ELR (cell line): ENCODE measurements around the gene PDLIM3.
A peak's percentile ranks its signal among the peaks of the same experiment; 100 is the strongest.
"Not testable (repeated sequence)": the region's sequence is repeated elsewhere in the genome, so short reads cannot be mapped to it uniquely, and the experiment has no call there.

Experiments used
- DNase-seq: peaks from one replicate; pipeline ENCODE4 v3.0.0-alpha.2; 2015; ENCODE audit warnings: low read depth

Gene PDLIM3

DNA sequence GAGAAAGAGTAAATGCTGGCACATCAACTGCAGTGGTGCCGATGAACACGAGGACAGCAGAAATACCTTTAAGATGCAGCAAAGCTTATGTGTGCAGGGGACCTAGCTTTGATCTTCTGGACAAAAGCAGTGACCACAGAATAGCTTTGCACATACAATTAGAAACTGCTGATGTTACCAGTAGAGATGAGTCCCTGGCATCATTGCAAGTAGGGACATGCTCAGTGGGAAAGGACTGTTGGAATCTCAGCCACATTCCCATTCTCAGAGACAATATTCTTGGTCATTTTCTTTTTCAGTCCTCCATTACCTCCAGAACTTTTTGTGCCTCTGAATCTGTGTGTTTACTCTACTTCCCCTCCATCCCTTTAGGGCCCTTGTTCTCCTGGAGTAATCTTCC lies 16.9 kb upstream of the PDLIM3 start:
- DNase-seq, result no peak

DNA sequence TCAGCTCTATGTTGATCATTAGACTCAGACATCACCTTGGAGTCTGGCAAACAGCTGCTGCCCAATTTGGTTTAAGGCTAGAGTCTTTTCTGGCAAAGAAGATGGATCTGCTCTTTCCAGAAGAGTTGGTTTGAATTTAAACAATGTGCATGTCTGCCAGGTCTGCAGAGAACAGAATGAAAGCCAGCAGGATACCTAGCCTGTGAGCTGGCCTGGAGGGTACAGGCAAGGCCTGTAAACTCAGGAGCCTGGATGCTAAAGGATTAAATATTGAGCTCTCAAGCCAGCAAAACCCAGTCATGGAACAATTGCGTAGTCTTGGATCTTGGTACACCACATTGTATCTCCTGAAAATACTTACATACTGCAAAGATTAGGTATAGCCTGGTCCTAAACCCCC lies 15.6 kb upstream of the PDLIM3 start:
- no peak for DNase-seq

DNA sequence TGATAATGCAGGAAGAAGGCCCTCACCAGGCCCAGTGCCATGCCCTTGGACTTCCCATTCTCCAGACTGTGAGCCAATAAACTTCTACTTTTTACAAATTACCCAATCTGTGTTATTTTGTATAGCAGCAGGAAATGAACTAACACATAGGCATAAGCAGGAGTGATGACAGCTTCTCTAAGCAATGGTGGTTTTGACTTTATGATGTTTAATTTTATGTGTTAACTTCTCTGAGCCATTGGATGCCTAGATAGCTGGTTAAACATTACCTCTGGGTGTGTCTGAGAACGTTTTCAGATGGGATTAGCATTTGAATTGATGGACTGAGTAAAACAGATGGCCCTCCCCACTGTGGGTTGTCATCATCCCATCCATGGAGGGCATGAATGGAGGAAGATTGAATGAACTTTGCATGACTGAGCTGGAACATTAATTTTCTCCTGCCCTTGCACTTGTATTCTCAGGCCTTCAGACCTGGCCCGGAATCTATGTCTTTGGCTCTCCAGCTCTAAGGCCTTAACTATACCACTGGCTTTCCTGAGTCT lies 13.9 kb upstream of the PDLIM3 start:
- DNase-seq, result no peak

GRCh38 chr4:185548587-185548986 lies 13.3 kb upstream of the PDLIM3 start:
- DNase-seq, result no peak

- DNase-seq, result no peak
Measured at GRCh38 chr4:185546335-185546734, 11.0 kb upstream of the PDLIM3 start.

- no peak for DNase-seq
Measured at GRCh38 chr4:185542626-185543315, 7.5 kb upstream of the PDLIM3 start.

GRCh38 chr4:185541251-185541727 lies 6.0 kb upstream of the PDLIM3 start:
- DNase-seq, result no peak

DNA sequence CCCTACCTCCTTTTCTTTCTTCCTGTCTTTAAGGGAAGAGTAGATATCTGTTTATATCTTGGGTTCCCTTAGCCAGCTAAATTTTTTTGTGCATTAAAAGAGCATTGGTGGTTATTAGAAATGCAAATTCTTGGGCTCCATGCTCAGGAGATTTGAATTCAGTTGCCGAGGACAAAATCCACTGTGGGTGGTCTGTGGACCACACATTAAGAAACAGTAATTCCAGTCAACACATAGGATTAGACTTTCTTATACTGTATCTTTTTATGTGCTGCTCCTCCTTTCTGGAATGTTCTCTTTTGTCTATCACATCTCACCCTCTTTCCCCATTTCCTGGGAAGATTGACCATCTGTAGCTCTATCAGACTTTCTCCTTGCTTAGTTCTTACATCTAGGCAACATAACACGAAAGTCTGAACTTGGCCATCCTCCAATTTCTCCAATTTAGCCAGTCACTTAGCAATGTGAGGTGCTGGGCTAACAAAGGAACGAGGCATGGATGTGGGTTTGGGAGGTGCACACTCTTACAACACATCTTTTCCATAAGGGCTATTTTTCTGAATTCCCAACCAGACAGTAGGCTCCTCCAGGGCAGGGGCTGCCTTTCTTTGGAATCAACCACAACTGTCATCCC lies 5.3 kb upstream of the PDLIM3 start:
- DNase-seq, result no peak

DNA sequence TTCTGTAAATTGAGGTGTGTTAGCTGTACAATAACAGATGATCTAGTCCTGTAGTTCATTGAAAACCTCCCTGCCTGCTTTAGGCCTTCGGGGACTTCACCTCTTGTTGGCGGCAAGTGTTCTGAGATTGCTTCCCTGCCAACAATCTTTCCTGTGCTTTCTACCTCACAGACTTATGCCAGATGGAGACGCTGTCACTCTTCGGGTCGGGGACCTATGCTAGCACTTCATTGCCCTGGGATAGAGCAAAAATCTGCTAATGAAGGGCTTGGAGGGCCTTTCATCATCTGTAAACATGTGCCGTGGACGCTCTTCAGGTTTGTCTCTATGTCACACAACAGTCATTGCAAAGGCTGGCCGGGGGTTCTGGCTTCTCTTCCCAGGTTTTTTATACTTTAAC lies 4.7 kb upstream of the PDLIM3 start:
- no peak for DNase-seq

- no peak for DNase-seq
Measured at GRCh38 chr4:185538806-185539205, 3.5 kb upstream of the PDLIM3 start.

DNA sequence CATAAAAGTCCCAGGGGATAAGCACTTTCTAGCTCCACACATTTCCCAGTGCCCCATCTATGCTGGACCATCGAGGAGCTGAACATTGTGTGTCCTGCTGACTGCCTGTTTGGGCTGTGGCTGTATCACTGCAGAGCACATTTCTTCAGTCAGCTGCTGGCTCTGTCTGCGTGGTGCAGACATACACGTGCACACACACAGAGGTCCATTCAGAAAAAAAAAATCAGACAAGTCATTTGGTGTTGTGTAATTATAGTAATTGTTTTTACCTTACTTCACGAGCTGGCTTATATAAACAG lies 1.1 kb upstream of the PDLIM3 start:
- DNase-seq, result no peak

GRCh38 chr4:185535612-185536410 lies 504 bp upstream of the PDLIM3 start:
- DNase-seq, result no peak

- no peak for DNase-seq
Measured at GRCh38 chr4:185534511-185534865, 819 bp downstream of the PDLIM3 start.

DNA sequence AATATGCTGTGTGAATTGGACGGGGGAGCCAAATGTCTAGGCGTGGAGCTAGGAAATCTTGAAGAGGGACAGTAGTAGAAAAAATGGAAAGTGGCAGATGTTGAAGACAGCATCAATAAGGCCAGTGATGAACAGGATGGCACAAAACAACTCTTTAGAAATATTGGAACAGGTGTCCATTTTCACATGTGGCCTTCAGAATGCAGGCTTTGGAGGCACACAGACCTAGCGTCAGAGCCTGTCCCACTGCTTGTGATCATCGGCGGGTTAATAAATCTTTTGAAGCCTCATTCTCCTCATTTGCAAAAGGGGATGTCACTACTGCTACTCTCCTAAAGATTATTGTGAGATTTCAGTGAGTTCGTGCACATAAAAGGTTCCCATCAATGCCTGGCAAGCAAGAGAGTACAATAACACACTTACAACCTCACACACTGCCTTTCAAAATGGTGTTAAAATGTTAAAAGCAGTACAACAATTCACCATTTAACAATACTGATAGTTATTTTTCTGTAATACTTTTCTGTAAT lies 2.4 kb downstream of the PDLIM3 start:
- no peak for DNase-seq

DNA sequence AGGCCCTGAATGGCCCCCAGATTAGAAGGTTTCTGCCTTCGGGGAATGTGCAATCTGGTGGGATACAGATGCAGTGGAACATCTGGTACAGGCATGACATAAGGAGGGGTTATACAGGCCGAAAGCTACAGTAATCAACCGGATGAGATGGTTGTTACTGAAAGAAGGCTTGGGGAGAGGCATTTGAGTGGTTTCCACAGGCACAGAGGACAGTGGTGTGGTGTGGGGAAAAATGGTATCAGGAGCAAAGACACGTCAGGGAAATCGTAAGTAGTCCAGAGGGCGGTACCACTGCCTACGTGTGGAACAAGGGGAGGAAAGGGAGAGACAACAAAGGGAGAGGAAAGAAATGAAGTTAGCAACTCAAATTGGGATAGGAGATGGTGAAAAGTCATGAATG lies 3.0 kb downstream of the PDLIM3 start:
- no peak for DNase-seq

GRCh38 chr4:185531654-185532053 lies 3.7 kb downstream of the PDLIM3 start:
- not testable (repeated sequence) for DNase-seq

DNA sequence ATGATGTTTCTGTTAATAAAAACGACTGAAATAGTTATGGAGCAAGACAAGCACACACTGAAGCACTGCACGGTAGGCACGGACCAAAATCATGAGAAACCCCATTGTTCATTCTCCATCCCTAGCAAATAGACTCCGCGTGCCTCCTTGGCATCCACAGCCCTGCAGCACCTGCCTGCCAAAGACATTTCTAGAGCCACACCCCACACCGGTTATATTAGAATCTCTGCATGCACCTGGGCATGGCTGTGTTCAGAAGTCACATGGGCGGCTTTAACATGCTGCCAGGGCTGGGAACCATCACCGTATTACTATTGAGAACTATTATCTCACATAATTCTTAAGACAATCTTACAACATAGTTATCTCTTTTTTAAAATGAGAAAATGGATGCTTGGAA lies 5.9 kb downstream of the PDLIM3 start:
- no peak for DNase-seq

GRCh38 chr4:185524888-185525863 lies 10.1 kb downstream of the PDLIM3 start:
- no peak for DNase-seq

- no peak for DNase-seq
Measured at GRCh38 chr4:185523862-185524261, 11.4 kb downstream of the PDLIM3 start.

DNA sequence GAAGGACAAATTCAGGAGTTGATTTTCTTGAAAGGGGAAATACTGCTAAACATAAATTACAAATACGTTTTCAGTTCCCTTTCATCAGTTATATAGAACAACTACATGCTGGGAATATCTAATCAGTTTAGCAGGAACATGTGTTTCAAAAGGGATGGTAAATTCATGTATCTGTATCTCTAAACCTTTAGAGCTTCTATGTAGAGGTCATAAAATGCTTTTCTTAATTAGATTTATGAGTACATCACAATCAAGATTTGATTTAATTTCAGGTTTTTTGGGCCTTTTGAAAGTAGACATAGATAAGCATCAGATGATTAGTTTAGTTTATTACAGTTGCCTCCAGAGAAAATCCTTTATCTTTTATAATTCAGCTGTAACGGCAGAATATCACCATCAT lies 12.9 kb downstream of the PDLIM3 start:
- DNase-seq, result no peak

DNA sequence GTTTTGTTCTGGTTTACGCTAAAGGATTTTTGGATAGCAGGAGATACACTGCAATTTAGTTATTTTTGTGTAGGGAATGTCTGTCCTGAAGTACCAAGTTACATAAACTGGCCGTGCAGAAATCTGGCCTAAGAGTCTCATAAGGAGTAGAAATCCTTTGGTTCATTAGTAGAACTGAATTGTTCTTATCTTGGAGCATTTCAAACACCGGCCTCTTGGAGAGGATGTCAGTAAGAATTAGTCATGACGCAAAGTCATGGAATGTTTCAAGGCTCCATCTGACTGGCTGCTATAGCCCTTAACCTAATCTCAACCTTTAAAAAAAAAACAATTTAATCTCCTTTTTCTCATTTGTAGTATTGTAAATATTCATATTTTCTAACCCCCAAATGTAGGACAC lies 15.2 kb downstream of the PDLIM3 start:
- peak; percentile 30 for DNase-seq

DNA sequence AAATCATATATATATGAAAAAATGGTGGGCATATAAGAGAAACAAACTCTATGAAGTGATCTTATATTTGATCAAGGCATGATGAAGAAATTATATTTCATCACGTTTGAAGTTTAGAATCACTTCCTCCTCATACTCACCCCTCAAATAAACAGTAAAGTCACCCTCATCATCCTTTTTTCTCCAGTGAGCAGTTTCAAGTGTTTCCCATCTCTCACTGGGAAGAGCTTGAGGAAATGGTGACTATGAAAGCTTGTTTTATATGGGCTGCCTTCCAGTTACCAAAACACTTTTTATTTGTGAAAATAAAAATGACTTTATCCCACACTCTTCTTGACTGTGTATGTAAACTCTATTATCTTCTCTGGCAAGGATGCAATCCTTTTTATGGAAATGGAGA lies 16.8 kb downstream of the PDLIM3 start:
- no peak for DNase-seq
